GM12878 (cell line): ENCODE measurements around the gene PPP1R14B. TPM values are rescaled to one million over a fixed set of nuclear protein-coding genes. Genes with fewer than 3 reads are reported as not detected.

Experiments used
- ASH2L ChIP-seq: fragments of 300-600, 200-600 bp; sonication (generic); IDR thresholded peaks from 2 replicates; pipeline ENCODE4 v1.6.1; 2017; ENCODE audit warnings: low read depth, mild to moderate bottlenecking, borderline replicate concordance
- ATF3 ChIP-seq: IDR thresholded peaks from 2 replicates; pipeline ENCODE4 v1.6.1; 2011; ENCODE audit warnings: low read depth, mild to moderate bottlenecking, low read length, moderate library complexity, borderline replicate concordance; ENCODE audit errors: extremely low read depth
- BACH1 ChIP-seq: fragments of 450-650 bp; IDR thresholded peaks from 2 replicates; pipeline ENCODE4 v1.6.1; 2017; ENCODE audit warnings: mild to moderate bottlenecking, borderline replicate concordance
- CBX3 ChIP-seq: fragments of 200-600 bp; sonication (generic); IDR thresholded peaks from 2 replicates; pipeline ENCODE4 v1.6.1; 2016; ENCODE audit warnings: low read depth, borderline replicate concordance
- CREM ChIP-seq: IDR thresholded peaks from 2 replicates; pipeline ENCODE4 v1.6.1; 2014; ENCODE audit warnings: antibody characterized with exemption, low read depth
- CUX1 ChIP-seq: IDR thresholded peaks from 2 replicates; pipeline ENCODE4 v1.6.1; 2012; ENCODE audit warnings: improper control_type of control experiment, low read depth, low read length; ENCODE audit not compliant: insufficient replicate concordance
- ESRRA ChIP-seq: IDR thresholded peaks from 2 replicates; pipeline ENCODE4 v1.6.1; 2012; ENCODE audit warnings: mild to moderate bottlenecking, low read length, improper control_type of control experiment
- FOXK2 ChIP-seq: fragments of 450-650 bp; IDR thresholded peaks from 2 replicates; pipeline ENCODE4 v1.6.1; 2017; ENCODE audit warnings: mild to moderate bottlenecking, moderate library complexity
- FOXM1 ChIP-seq: IDR thresholded peaks from 2 replicates; pipeline ENCODE4 v1.6.1; 2012; ENCODE audit warnings: low read depth, mild to moderate bottlenecking, inconsistent platforms, low read length, moderate library complexity
- KDM1A ChIP-seq: fragments of 200-600 bp; sonication (generic); IDR thresholded peaks from 2 replicates; pipeline ENCODE4 v1.6.1; 2016; ENCODE audit warnings: borderline replicate concordance
- MYB ChIP-seq: fragments of 150-350 bp; IDR thresholded peaks from 2 replicates; pipeline ENCODE4 v1.6.1; 2014; ENCODE audit warnings: mild to moderate bottlenecking, low read depth, low read length, borderline replicate concordance
- NR2C1 ChIP-seq: fragments of 450-650 bp; IDR thresholded peaks from 2 replicates; pipeline ENCODE4 v1.6.1; 2017; ENCODE audit warnings: antibody characterized with exemption, mild to moderate bottlenecking, moderate library complexity
- NR2F1 ChIP-seq: fragments of 450-650 bp; conservative IDR thresholded peaks from 2 replicates; pipeline ENCODE4 v1.6.1; 2017; ENCODE audit warnings: mild to moderate bottlenecking
- PKNOX1 ChIP-seq: fragments of 450-650 bp; IDR thresholded peaks from 2 replicates; pipeline ENCODE4 v1.6.1; 2016; ENCODE audit warnings: mild to moderate bottlenecking
- RB1 ChIP-seq: fragments of 450-650 bp; formaldehyde crosslinking; IDR thresholded peaks from 2 replicates; pipeline ENCODE4 v1.6.1; 2017; ENCODE audit warnings: mild to moderate bottlenecking, borderline replicate concordance
- RELB ChIP-seq: fragments of 450-650 bp; IDR thresholded peaks from 2 replicates; pipeline ENCODE4 v1.6.1; 2017; ENCODE audit warnings: low read depth, mild to moderate bottlenecking, moderate library complexity
- RUNX3 ChIP-seq: IDR thresholded peaks from 2 replicates; pipeline ENCODE4 v1.6.1; 2012; ENCODE audit warnings: low read length, inconsistent platforms
- SPI1 ChIP-seq: IDR thresholded peaks from 2 replicates; pipeline ENCODE4 v1.6.1; 2011; ENCODE audit warnings: low read depth, mild to moderate bottlenecking, low read length, moderate library complexity, borderline replicate concordance; ENCODE audit not compliant: insufficient read depth
- TCF12 ChIP-seq: IDR thresholded peaks from 2 replicates; pipeline ENCODE4 v1.6.1; 2011; ENCODE audit warnings: low read depth, mild to moderate bottlenecking, low read length
- TCF3 ChIP-seq: IDR thresholded peaks from 2 replicates; pipeline ENCODE4 v1.6.1; 2012; ENCODE audit warnings: low read depth, mild to moderate bottlenecking, low read length, borderline replicate concordance; ENCODE audit not compliant: insufficient read depth
- YBX1 ChIP-seq: fragments of 450-650 bp; IDR thresholded peaks from 2 replicates; pipeline ENCODE4 v1.6.1; 2016; ENCODE audit warnings: antibody characterized with exemption
- ZNF207 ChIP-seq: fragments of 450-650 bp; IDR thresholded peaks from 2 replicates; pipeline ENCODE4 v1.6.1; 2014; ENCODE audit warnings: antibody characterized with exemption, mild to moderate bottlenecking, borderline replicate concordance
- polyA plus RNA-seq, 11 experiments: library from polyadenylated mRNA; depleted of rRNA in 4 of 11; unstranded in 6 of 11; stranded (reverse) in 5 of 11; fragments of >200 nt; fragmentation: Nextera tagmentation in 4 of 11; fragmentation: Illumina TruSeq in 1 of 11; extraction: Ambion mirVana in 4 of 11; extraction: Trizol in 1 of 11; gene quantifications; 1 replicate in 1 of 11; 2 replicates in 10 of 11; pipeline versions ENCODE4 v1.2.1 to v1.2.3, GENCODE V29; 2011 to 2016; ENCODE audit warnings: inconsistent platforms in 2 of 11, missing spikeins in 2 of 11, low read depth in 1 of 11
- total RNA-seq, 4 experiments: library from RNA; depleted of rRNA in 3 of 4; stranded (reverse); fragments of >200 nt in 3 of 4; fragmentation: Illumina TruSeq in 1 of 4; extraction: Trizol in 1 of 4; gene quantifications; 2 replicates each; pipeline versions ENCODE4 v1.2.1 to v1.2.3, GENCODE V29; 2013 to 2021

PPP1R14B gene
- total and polyA plus RNA-seq, 10 of the 15 experiments (the other 5 are each of a cell fraction or from before 2014, with no cell fraction given): 8.4 to 283 (median 124) TPM

- TF ChIP-seq ESRRA: no peak
- TF ChIP-seq RELB: no peak
- TF ChIP-seq NR2F1: peak; percentile 99
- TF ChIP-seq ATF3: no peak
- no peak for TF ChIP-seq MYB
- no peak for TF ChIP-seq FOXM1
- TF ChIP-seq RB1: no peak
- no peak for TF ChIP-seq YBX1
- TF ChIP-seq FOXK2: no peak
- TF ChIP-seq CBX3: no peak
- TF ChIP-seq PKNOX1: no peak
- no peak for TF ChIP-seq BACH1
- no peak for TF ChIP-seq KDM1A
- 0 out of 2 replicates have a peak, but pooled peaks have one; percentile 7 for TF ChIP-seq CREM
- no peak for TF ChIP-seq SPI1
- TF ChIP-seq ZNF207: no peak
- 0 out of 2 replicates have a peak, but pooled peaks have one; percentile 22 for TF ChIP-seq TCF12
- no peak for TF ChIP-seq ASH2L
- TF ChIP-seq RUNX3: peak; percentile 57
- TF ChIP-seq NR2C1: peak; percentile 95
- no peak for TF ChIP-seq TCF3
- no peak for TF ChIP-seq CUX1
Observed at GRCh38 chr11:64259533-64260067, 12.9 kb upstream of the PPP1R14B start (continued).
